Measurements from ENCODE around the gene SLC13A1.
A peak's percentile ranks its signal among the peaks of the same experiment; 100 is the strongest.

SLC13A1 gene

GRCh38 chr7:123198668-123199652, 809 bp downstream of the SLC13A1 start:
- Histone ChIP-seq H3F3A (ENCODE audit: insufficient read depth, low read length) (no peaks in the 10 kb centered on the region), H3K79me2 (ENCODE audit: low read length) (no peaks in the 10 kb centered on the region), H3K4me1 (ENCODE audit: low read length) (no peaks in the 10 kb centered on the region), H3K4me2 (ENCODE audit: low read depth, low read length) (no peak overlapping the region), H3K4me3 (ENCODE audit: low read length) (no peak overlapping the region), H4K20me1 (ENCODE audit: insufficient read depth, low read length) (no peaks in the 10 kb centered on the region), H3K36me3 (replicated peaks; ENCODE audit: insufficient read depth, low read length) (no peaks in the 10 kb centered on the region), H3K27ac (ENCODE audit: low read length) (no peak overlapping the region), H3K9me3 (replicated peaks; ENCODE audit: insufficient read depth, low read length) (no peaks in the 10 kb centered on the region), H3K9me2 (replicated peaks; ENCODE audit: insufficient read depth, low read length) (no peaks in the 10 kb centered on the region), H2AFZ (ENCODE audit: low read length) (no peak overlapping the region), H3K27me3 (replicated peaks; ENCODE audit: insufficient read depth, low read length) (no peaks in the 10 kb centered on the region), H3K9ac (ENCODE audit: low read length) (no peak overlapping the region)
- no peak for DNase-seq
- TF ChIP-seq, protein P1, sequence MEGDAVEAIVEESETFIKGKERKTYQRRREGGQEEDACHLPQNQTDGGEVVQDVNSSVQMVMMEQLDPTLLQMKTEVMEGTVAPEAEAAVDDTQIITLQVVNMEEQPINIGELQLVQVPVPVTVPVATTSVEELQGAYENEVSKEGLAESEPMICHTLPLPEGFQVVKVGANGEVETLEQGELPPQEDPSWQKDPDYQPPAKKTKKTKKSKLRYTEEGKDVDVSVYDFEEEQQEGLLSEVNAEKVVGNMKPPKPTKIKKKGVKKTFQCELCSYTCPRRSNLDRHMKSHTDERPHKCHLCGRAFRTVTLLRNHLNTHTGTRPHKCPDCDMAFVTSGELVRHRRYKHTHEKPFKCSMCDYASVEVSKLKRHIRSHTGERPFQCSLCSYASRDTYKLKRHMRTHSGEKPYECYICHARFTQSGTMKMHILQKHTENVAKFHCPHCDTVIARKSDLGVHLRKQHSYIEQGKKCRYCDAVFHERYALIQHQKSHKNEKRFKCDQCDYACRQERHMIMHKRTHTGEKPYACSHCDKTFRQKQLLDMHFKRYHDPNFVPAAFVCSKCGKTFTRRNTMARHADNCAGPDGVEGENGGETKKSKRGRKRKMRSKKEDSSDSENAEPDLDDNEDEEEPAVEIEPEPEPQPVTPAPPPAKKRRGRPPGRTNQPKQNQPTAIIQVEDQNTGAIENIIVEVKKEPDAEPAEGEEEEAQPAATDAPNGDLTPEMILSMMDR (IDR thresholded peaks at IDR 0.05; ENCODE audit: low read length), result no peak
- TF ChIP-seq EZH2 (optimal IDR thresholded peaks at IDR 0.05; ENCODE audit: low read depth, low read length) (no peak), EZH2phosphoT487 (IDR thresholded peaks at IDR 0.05; ENCODE audit: low read length) (no peak)

GRCh38 chr7:123198111-123198510, 1.7 kb downstream of the SLC13A1 start:
- no peak for TF ChIP-seq EZH2 (optimal IDR thresholded peaks at IDR 0.05; ENCODE audit: low read depth, low read length)
- no peak overlapping the region for H3K27ac ChIP-seq (ENCODE audit: low read length)
- no peak overlapping the region for H3K9ac ChIP-seq (ENCODE audit: low read length)

DNA sequence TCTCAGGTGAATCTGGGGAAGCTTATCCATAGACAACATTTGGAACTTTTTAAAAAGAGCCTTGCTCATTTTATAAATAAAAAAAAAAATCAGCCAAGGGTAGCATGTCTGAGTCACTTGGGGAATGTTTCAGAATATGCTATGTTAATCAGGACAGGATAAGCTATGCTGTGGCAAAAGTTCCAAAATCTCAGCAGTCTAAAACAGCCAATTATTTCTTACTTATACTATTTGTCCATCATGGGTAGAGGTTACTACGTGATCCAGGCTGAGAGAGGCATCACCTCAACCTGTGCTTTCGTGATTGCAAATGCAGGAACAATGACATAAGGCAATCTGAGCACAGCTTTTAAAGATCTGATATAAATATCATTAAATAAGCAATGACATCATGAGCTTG, 6.5 kb downstream of the SLC13A1 start:
- H2AFZ ChIP-seq (ENCODE audit: low read length), result no peak overlapping the region
- H4K20me1 ChIP-seq (ENCODE audit: insufficient read depth, low read length), result no peaks in the 10 kb centered on the region
- no peaks in the 10 kb centered on the region for H3K27me3 ChIP-seq (replicated peaks; ENCODE audit: insufficient read depth, low read length)
- TF ChIP-seq EZH2phosphoT487 (IDR thresholded peaks at IDR 0.05; ENCODE audit: low read length) (no peak), EZH2 (optimal IDR thresholded peaks at IDR 0.05; ENCODE audit: low read depth, low read length) (no peak)
- TF ChIP-seq, protein P1 (IDR thresholded peaks at IDR 0.05; ENCODE audit: low read length), result no peak
- no peak overlapping the region for H3K4me3 ChIP-seq (ENCODE audit: low read length)
- no peak overlapping the region for H3K4me2 ChIP-seq (ENCODE audit: low read depth, low read length)
- no peak for DNase-seq
- no peak overlapping the region for H3K27ac ChIP-seq (ENCODE audit: low read length)
- H3K4me1 ChIP-seq (ENCODE audit: low read length), result peaks cover 35% of the 10 kb centered on the region
- peaks cover 23% of the 10 kb centered on the region for H3F3A ChIP-seq (ENCODE audit: insufficient read depth, low read length)
- no peaks in the 10 kb centered on the region for H3K9me2 ChIP-seq (replicated peaks; ENCODE audit: insufficient read depth, low read length)
- H3K9ac ChIP-seq (ENCODE audit: low read length), result no peak overlapping the region
- no peaks in the 10 kb centered on the region for H3K79me2 ChIP-seq (ENCODE audit: low read length)
- H3K36me3 ChIP-seq (replicated peaks; ENCODE audit: insufficient read depth, low read length), result no peaks in the 10 kb centered on the region
- H3K9me3 ChIP-seq (replicated peaks; ENCODE audit: insufficient read depth, low read length), result no peaks in the 10 kb centered on the region

More at GRCh38 chr7:123198111-123198510, 1.7 kb downstream of the SLC13A1 start:
- no peaks in the 10 kb centered on the region for H3K79me2 ChIP-seq (ENCODE audit: low read length)
- H3K27me3 ChIP-seq (replicated peaks; ENCODE audit: insufficient read depth, low read length), result no peaks in the 10 kb centered on the region
- H3K4me1 ChIP-seq (ENCODE audit: low read length), result no peaks in the 10 kb centered on the region
- H3K9me2 ChIP-seq (replicated peaks; ENCODE audit: insufficient read depth, low read length), result no peaks in the 10 kb centered on the region
- no peaks in the 10 kb centered on the region for H3K36me3 ChIP-seq (replicated peaks; ENCODE audit: insufficient read depth, low read length)
- H3K9me3 ChIP-seq (replicated peaks; ENCODE audit: insufficient read depth, low read length), result no peaks in the 10 kb centered on the region
- DNase-seq, result no peak
- no peaks in the 10 kb centered on the region for H3F3A ChIP-seq (ENCODE audit: insufficient read depth, low read length)
- no peak overlapping the region for H3K4me3 ChIP-seq (ENCODE audit: low read length)
- no peaks in the 10 kb centered on the region for H4K20me1 ChIP-seq (ENCODE audit: insufficient read depth, low read length)
- no peak overlapping the region for H3K4me2 ChIP-seq (ENCODE audit: low read depth, low read length)
- no peak overlapping the region for H2AFZ ChIP-seq (ENCODE audit: low read length)

- peak overlapping the region; percentile 95 for H3K27ac ChIP-seq (ENCODE audit: low read length)
- no peaks in the 10 kb centered on the region for H3K79me2 ChIP-seq (ENCODE audit: low read length)
- H3K36me3 ChIP-seq (replicated peaks; ENCODE audit: insufficient read depth, low read length), result no peaks in the 10 kb centered on the region
- H3F3A ChIP-seq (ENCODE audit: insufficient read depth, low read length), result peaks cover 26% of the 10 kb centered on the region
- H3K4me2 ChIP-seq (ENCODE audit: low read depth, low read length), result peak overlapping the region; percentile 56; the same call in 1 of the 2 replicates
- no peak overlapping the region for H3K4me3 ChIP-seq (ENCODE audit: low read length)
- H3K9me3 ChIP-seq (replicated peaks; ENCODE audit: insufficient read depth, low read length), result no peaks in the 10 kb centered on the region
- DNase-seq, result peak; percentile 25
- H3K9me2 ChIP-seq (replicated peaks; ENCODE audit: insufficient read depth, low read length), result no peaks in the 10 kb centered on the region
- peak overlapping the region; percentile 63 for H3K9ac ChIP-seq (ENCODE audit: low read length)
- no peaks in the 10 kb centered on the region for H4K20me1 ChIP-seq (ENCODE audit: insufficient read depth, low read length)
- peak overlapping the region; percentile 22 for H2AFZ ChIP-seq (ENCODE audit: low read length)
- H3K27me3 ChIP-seq (replicated peaks; ENCODE audit: insufficient read depth, low read length), result no peaks in the 10 kb centered on the region
- peaks cover 35% of the 10 kb centered on the region for H3K4me1 ChIP-seq (ENCODE audit: low read length)
- TF ChIP-seq, protein P1 (IDR thresholded peaks at IDR 0.05; ENCODE audit: low read length), result no peak
- no peak for TF ChIP-seq EZH2 (optimal IDR thresholded peaks at IDR 0.05; ENCODE audit: low read depth, low read length)
- TF ChIP-seq EZH2phosphoT487 (IDR thresholded peaks at IDR 0.05; ENCODE audit: low read length), result no peak
Observed at GRCh38 chr7:123191132-123191531, 8.6 kb downstream of the SLC13A1 start.

Measured in MM.1S (cell line).